Limb (tissue), 2 donors: ENCODE measurements around the gene KCNAB1.

Experiments
- DNase-seq, 2 donors: peaks; one replicate each; pipeline ENCODE4 v3.0.0-alpha.2; 2016; ENCODE audit errors: extremely low spot score in 2 of 2

The KCNAB1 gene

GRCh38 chr3:156448300-156448699 is 327.9 kb downstream of the KCNAB1 start:
- no peak for DNase-seq

GRCh38 chr3:156449710-156450574 is 329.6 kb downstream of the KCNAB1 start:
- no peak for DNase-seq

- DNase-seq, result no peak
These were observed 335.5 kb downstream of the KCNAB1 start for GRCh38 chr3:156455839-156456238.

DNA sequence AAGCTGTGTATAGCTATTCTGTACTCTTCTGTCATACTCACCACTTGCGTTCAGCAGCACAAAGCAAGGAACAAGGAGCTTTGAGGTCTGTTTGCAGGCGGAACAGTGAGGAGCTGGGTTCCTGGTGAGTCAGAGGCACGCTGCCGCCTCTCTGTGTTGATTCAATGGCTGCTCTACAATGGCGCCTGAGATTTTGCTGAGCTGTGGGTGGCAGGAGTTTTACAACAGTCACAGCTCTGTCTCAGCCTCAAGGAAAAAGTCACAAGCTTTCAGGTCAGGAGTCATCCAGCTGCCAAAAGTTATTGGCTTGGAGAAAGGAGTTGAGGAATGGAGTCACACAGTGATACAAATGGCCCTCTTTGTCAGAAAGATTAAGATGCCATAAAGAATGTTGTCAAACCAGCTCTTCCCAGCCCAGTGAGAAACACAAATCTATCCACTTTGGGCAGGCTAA is 336.4 kb downstream of the KCNAB1 start:
- no peak for DNase-seq

GRCh38 chr3:156459434-156459833 is 339.1 kb downstream of the KCNAB1 start:
- no peak for DNase-seq

GRCh38 chr3:156460206-156460611 is 339.8 kb downstream of the KCNAB1 start:
- DNase-seq, result no peak

GRCh38 chr3:156461889-156462288 is 341.5 kb downstream of the KCNAB1 start:
- no peak for DNase-seq

GRCh38 chr3:156463123-156463522 is 342.7 kb downstream of the KCNAB1 start:
- no peak for DNase-seq

DNA sequence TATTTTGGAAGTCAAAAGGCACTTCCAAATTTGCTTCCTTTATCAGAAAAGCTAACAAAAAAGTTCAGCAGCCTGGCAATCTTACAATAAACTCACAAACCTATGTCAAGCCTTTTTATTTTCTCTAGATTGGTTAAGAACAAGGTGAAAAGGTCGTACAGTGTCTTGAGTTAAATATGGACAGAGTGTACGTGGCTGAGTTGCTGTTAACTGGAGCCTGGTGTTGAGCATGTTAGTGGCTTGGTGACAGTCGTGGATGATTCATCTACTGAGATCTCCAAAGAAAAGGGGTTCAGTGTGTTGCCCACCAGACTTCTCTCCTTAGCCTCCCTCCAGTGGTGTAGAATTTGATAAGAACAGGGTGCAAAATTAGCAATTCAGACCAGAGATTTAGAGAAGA is 344.8 kb downstream of the KCNAB1 start:
- no peak for DNase-seq

- no peak for DNase-seq
These were observed 349.1 kb downstream of the KCNAB1 start for GRCh38 chr3:156469456-156469855.

- no peak for DNase-seq
These were observed 351.1 kb downstream of the KCNAB1 start for GRCh38 chr3:156471431-156471830.

- DNase-seq, result no peak
These were observed 351.8 kb downstream of the KCNAB1 start for GRCh38 chr3:156472150-156472549.

- no peak for DNase-seq
These were observed 352.3 kb downstream of the KCNAB1 start for GRCh38 chr3:156472684-156473083.

GRCh38 chr3:156473341-156473740 is 353.0 kb downstream of the KCNAB1 start:
- DNase-seq, result no peak

DNA sequence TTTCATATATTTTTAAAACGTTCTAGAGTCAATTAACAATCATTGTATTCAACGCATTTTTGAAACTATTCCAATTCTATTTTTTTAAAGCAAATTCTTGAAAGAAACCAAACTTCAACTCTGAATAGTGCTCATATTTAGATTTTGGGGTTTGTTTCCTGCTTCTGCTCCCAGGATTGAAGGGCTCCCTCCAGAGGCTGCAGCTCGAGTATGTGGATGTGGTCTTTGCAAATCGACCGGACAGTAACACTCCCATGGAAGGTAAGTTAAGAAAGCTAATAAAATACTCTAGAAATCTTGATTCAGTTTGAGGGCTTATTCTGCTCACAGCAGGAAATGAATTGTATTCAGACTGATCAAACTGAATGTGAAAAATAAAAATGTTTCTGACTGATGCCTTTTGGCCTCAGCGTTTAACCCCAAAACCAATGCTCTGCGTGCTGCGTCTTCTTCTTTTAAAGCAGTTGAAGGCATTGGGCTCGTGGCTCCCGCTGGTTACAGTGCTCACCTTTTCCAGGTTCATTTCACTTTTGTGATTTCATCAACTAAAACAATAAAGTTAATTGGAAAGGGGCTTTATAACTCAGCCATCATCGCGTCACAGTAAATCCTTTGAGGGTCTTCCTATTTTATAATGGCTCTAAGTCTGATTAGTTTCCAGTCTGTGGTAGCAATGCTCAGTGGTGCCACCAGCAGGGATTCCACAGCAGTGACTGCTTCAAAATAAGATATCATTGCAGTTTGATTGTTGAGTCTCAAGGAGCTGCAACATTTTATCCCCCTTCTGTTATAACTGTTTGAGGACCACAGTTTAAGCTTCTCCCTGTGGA is 354.4 kb downstream of the KCNAB1 start:
- peak; percentile 24 to 38 for DNase-seq

- no peak for DNase-seq
These were observed 356.9 kb downstream of the KCNAB1 start for GRCh38 chr3:156477323-156477722.

- DNase-seq, result no peak
These were observed 358.5 kb downstream of the KCNAB1 start for GRCh38 chr3:156478891-156479290.

DNA sequence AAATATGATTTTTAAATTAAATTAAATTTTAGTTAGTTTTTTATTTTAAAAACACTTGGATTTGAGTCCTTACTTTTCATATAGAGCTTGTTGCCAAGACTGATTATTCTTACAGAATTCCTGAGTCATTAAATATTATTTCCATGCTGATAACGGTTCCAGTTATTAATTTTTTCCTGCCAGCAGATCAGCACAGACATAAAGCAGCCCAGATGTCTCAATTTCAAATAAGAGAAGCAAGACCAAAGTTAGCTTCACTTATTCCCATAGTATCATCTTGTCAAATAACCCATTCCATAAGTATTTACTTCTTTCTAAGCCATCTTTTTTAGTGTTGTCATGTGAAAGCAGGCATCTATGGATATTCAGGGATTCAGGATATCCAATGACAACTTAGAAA is 359.2 kb downstream of the KCNAB1 start:
- no peak for DNase-seq

GRCh38 chr3:156480949-156481348 is 360.6 kb downstream of the KCNAB1 start:
- DNase-seq, result no peak

GRCh38 chr3:156483002-156483401 is 362.6 kb downstream of the KCNAB1 start:
- no peak for DNase-seq

- no peak for DNase-seq
These were observed 363.0 kb downstream of the KCNAB1 start for GRCh38 chr3:156483426-156483825.
